Measurements from ENCODE around the gene EIF4ENIF1. TPM values are rescaled to one million over a fixed set of nuclear protein-coding genes. Genes with fewer than 3 reads are reported as not detected.

EIF4ENIF1 gene
- total and polyA plus RNA-seq, 9 of the 15 experiments (the other 6 are each of a cell fraction or from before 2014, with no cell fraction given): 2.5 to 24.9 (median 15.8) TPM

DNA sequence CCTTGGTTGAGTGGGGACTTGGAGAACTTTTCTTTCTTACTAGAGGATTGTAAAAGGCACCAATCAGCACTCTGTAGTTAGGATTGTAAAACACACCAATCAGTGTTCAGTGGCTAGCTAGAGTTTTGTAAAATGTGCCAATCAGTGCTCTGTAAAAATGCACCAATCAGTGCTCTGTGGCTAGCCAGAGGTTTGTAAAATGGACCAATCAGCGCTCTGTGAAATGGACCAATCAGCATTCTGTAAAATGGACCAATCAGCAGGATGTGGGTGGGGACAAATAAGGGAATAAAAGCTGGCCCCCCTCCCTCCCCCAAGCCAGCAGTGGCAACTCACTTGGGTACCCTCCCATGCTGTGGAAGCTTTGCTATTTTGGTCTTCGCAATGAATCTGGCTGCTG lies 95.7 kb downstream of the EIF4ENIF1 start:
- Histone ChIP-seq H3K27ac (ENCODE audit: extremely low read depth, low read depth, low read length) (no peak overlapping the region), H3K9ac (ENCODE audit: insufficient read depth in 1 of 2, low read depth in 2 of 2, low read length in 2 of 2) (no peak overlapping the region), H3K4me2 (ENCODE audit: insufficient read depth, low read length) (no peak overlapping the region), H4K20me1 (replicated peaks; ENCODE audit: control insufficient read depth, insufficient read depth, low read length) (no peaks in the 10 kb centered on the region), H3K9me3 (replicated peaks; ENCODE audit: control insufficient read depth, insufficient read depth, low read depth, low read length) (no peaks in the 10 kb centered on the region), H3K4me1 (replicated peaks in 1 of 2; ENCODE audit: control insufficient read depth in 2 of 2, insufficient read depth in 2 of 2, low read length in 2 of 2) (peaks cover 0 to 2% of the 10 kb centered on the region in 2 experiments; a peak in 2 of 5 replicates), H3K36me3 (ENCODE audit: control insufficient read depth, insufficient read depth, low read length) (no peaks in the 10 kb centered on the region), H3K79me2 (ENCODE audit: control insufficient read depth, insufficient read depth, low read length) (no peaks in the 10 kb centered on the region), H3K9me1 (ENCODE audit: control insufficient read depth, insufficient read depth, low read length) (no peaks in the 10 kb centered on the region), H3K27me3 (ENCODE audit: control insufficient read depth in 2 of 2, insufficient read depth in 2 of 2, low read length in 2 of 2) (no peaks in the 10 kb centered on the region), H3K4me3 (no peak overlapping the region), H2AFZ (ENCODE audit: low read depth, low read length) (no peak overlapping the region)
- CTCF ChIA-PET (ENCODE audit: low intra/inter-chr PET ratio): no interaction called here
- DNase-seq (ENCODE audit: extremely low read depth in 1 of 4, low spot score in 3 of 4) (no peak), FAIRE-seq (no peak), ATAC-seq (no peak; the same call in 2 of the 3 replicates)
- BruUV-seq (replicated peaks): no TSS peak
- POLR2A ChIA-PET: no interaction called here
- intact Hi-C loops (cut with micrococcal nuclease): no loop called here
- TF ChIP-seq ZKSCAN1 (IDR thresholded peaks at IDR 0.05; ENCODE audit: low read depth, low read length) (no peak), NFYB (IDR thresholded peaks at IDR 0.05; ENCODE audit: extremely low read depth, insufficient read length) (peak; percentile 94), PHB (CRISPR knock-in tag; IDR thresholded peaks at IDR 0.05) (no peak), MBD2 (IDR thresholded peaks at IDR 0.05; ENCODE audit: borderline replicate concordance, low read depth) (peak; percentile 40; the same call in 1 of the 2 replicates), MTF1 (CRISPR knock-in tag; IDR thresholded peaks at IDR 0.05; ENCODE audit: borderline replicate concordance) (no peak), ARID2 (IDR thresholded peaks at IDR 0.05) (no peak), ZNF24 (IDR thresholded peaks at IDR 0.05) (no peak), ASH1L (IDR thresholded peaks at IDR 0.05; ENCODE audit: borderline replicate concordance, low read depth, partially characterized antibody) (peak; percentile 66), HDAC8 (tag; IDR thresholded peaks at IDR 0.05) (no peak), FOS (IDR thresholded peaks at IDR 0.05; ENCODE audit: extremely low read depth, insufficient read length) (peak; percentile 41), DNMT1 (IDR thresholded peaks at IDR 0.05) (no peak), EP300 (IDR thresholded peaks at IDR 0.05; ENCODE audit: low read length) (no peak)
- TF ChIP-seq, protein P1, sequence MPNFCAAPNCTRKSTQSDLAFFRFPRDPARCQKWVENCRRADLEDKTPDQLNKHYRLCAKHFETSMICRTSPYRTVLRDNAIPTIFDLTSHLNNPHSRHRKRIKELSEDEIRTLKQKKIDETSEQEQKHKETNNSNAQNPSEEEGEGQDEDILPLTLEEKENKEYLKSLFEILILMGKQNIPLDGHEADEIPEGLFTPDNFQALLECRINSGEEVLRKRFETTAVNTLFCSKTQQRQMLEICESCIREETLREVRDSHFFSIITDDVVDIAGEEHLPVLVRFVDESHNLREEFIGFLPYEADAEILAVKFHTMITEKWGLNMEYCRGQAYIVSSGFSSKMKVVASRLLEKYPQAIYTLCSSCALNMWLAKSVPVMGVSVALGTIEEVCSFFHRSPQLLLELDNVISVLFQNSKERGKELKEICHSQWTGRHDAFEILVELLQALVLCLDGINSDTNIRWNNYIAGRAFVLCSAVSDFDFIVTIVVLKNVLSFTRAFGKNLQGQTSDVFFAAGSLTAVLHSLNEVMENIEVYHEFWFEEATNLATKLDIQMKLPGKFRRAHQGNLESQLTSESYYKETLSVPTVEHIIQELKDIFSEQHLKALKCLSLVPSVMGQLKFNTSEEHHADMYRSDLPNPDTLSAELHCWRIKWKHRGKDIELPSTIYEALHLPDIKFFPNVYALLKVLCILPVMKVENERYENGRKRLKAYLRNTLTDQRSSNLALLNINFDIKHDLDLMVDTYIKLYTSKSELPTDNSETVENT (CRISPR knock-in tag; IDR thresholded peaks at IDR 0.05): no peak
- TF ChIP-seq, protein P2, sequence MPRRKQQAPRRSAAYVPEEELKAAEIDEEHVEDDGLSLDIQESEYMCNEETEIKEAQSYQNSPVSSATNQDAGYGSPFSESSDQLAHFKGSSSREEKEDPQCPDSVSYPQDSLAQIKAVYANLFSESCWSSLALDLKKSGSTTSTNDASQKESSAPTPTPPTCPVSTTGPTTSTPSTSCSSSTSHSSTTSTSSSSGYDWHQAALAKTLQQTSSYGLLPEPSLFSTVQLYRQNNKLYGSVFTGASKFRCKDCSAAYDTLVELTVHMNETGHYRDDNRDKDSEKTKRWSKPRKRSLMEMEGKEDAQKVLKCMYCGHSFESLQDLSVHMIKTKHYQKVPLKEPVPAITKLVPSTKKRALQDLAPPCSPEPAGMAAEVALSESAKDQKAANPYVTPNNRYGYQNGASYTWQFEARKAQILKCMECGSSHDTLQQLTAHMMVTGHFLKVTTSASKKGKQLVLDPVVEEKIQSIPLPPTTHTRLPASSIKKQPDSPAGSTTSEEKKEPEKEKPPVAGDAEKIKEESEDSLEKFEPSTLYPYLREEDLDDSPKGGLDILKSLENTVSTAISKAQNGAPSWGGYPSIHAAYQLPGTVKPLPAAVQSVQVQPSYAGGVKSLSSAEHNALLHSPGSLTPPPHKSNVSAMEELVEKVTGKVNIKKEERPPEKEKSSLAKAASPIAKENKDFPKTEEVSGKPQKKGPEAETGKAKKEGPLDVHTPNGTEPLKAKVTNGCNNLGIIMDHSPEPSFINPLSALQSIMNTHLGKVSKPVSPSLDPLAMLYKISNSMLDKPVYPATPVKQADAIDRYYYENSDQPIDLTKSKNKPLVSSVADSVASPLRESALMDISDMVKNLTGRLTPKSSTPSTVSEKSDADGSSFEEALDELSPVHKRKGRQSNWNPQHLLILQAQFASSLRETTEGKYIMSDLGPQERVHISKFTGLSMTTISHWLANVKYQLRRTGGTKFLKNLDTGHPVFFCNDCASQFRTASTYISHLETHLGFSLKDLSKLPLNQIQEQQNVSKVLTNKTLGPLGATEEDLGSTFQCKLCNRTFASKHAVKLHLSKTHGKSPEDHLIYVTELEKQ (CRISPR knock-in tag; IDR thresholded peaks at IDR 0.05): no peak
- TF ChIP-seq, protein P3, sequence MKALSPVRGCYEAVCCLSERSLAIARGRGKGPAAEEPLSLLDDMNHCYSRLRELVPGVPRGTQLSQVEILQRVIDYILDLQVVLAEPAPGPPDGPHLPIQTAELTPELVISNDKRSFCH (CRISPR knock-in tag; IDR thresholded peaks at IDR 0.05): no peak
- TF ChIP-seq, protein P3 (tag; IDR thresholded peaks at IDR 0.05): no peak
- TF ChIP-seq, protein P4, sequence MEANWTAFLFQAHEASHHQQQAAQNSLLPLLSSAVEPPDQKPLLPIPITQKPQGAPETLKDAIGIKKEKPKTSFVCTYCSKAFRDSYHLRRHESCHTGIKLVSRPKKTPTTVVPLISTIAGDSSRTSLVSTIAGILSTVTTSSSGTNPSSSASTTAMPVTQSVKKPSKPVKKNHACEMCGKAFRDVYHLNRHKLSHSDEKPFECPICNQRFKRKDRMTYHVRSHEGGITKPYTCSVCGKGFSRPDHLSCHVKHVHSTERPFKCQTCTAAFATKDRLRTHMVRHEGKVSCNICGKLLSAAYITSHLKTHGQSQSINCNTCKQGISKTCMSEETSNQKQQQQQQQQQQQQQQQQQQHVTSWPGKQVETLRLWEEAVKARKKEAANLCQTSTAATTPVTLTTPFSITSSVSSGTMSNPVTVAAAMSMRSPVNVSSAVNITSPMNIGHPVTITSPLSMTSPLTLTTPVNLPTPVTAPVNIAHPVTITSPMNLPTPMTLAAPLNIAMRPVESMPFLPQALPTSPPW (CRISPR knock-in tag; IDR thresholded peaks at IDR 0.05): no peak
- 60% methylated on average over 2 of the region's 2 CpGs for WGBS (ENCODE audit: insufficient coverage, low coverage, missing lambda C conversion rate)
- in situ Hi-C loops (cut with MboI): no loop called here
